Middle frontal gyrus (tissue), 1 donor: Measurements from ENCODE around the gene CEP170.
"Not testable (repeated sequence)": the region's sequence is repeated elsewhere in the genome, so short reads cannot be mapped to it uniquely, and the experiment has no call there.

Experiments
- DNase-seq: peaks from one replicate; pipeline ENCODE4 v3.0.0-alpha.2; 2015; ENCODE audit warnings: low spot score; ENCODE audit errors: extremely low spot score

The CEP170 gene

GRCh38 chr1:243236604-243237252 lies 18.4 kb downstream of the CEP170 start:
- DNase-seq: no peak

DNA sequence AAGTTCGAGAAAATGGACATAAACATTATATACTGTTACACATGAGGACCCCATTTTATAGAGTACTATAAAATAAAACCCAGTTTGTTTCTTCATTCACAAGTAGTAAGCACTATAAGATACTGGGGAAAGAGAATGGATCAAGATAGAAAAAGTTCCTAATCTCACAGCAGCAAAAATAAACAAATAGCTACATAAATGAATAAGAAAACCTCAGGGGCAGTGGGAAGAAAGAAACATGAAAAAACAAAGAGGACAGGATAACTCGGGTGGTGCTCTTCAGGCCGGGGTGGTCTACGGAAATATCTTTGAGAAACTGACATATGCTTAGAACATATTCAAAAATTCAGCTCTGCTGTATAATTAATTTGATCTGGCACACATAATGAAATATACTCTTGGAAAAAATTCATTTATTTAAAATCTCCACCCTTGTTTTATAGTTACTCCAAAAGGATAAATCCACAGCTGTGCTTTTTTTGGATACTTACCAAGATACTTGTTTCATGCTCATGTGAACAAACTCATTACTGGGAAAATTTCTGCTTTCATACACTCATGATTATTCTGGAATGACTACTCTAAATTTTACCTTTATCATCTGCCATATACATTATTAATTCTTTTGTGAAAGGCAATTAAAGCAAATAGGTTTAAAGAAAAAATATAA lies 20.0 kb downstream of the CEP170 start:
- no peak for DNase-seq

DNA sequence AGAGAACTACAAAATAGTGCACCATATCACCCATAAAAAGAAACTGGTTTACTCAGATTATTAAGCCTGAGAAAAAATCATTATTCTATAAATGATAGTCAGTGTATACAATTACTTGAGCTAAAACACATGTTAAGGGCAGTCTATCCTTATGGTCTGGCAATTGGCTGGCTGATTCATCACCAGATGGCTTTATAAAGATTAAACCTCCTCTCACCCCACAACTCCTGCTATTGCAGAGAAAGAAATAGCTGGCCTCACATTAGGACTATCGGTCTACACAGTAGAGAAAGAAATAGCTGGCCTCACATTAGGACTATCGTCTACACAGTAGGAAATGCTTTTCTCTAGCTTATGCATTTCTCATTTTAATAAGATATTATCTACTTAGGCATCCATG lies 21.2 kb downstream of the CEP170 start:
- no peak for DNase-seq

- DNase-seq: no peak
Observed at GRCh38 chr1:243230914-243231313, 24.2 kb downstream of the CEP170 start.

DNA sequence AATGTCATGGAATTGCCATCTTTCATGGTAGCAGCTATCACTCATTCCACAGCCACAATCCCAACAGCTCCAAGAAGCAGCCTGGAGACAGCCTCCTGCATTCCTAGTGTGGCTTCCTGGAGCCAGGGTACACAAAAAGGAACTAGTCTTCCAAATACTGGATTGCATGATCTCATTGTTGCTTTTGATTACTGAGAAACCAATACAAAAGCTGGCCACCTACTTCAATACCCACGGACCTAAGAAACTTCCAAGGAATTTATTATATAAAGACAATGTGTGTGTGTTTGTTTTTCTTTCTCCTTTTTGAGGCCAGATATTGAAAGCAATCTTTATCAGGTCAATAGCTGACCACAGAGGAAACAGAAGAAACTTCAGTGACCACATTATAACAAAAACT lies 25.6 kb downstream of the CEP170 start:
- no peak for DNase-seq

DNA sequence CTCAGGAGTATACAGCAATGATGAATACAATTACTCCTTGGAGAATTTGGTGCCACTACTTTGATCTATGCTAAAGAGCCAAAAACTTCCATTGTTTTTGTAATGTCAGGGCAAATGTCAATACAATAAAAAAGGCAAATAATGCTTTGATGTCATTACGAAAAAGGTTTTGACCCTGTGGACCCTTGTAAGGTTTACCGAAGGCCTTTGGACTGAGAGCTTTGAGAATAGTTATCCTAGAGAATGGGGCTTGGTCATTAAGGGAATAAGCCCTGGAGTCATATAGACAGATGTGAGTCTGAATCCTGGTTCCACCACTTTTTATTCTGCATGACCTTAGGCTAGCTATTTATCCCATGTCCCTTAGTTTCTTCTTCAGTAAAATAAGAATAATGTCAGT lies 27.5 kb downstream of the CEP170 start:
- no peak for DNase-seq

DNA sequence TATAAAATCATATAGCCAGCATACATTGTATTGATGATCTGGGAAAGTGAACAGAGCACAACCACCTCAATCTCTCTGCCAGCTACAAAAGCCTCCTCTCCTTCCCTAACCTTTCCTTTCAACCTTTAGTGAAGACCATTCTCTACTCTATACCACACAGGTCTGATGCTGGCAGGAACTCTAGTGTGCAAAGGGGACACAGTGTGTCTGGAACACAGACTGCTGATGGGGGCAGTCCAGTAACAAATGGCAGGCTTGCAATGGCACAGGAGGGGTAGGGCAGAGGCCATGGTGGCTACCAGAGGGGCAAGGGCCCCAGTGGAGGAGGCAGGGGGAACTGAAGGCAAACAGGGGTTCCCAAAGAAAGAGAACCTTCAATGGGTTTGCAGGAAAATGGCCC lies 37.0 kb downstream of the CEP170 start:
- DNase-seq: no peak

DNA sequence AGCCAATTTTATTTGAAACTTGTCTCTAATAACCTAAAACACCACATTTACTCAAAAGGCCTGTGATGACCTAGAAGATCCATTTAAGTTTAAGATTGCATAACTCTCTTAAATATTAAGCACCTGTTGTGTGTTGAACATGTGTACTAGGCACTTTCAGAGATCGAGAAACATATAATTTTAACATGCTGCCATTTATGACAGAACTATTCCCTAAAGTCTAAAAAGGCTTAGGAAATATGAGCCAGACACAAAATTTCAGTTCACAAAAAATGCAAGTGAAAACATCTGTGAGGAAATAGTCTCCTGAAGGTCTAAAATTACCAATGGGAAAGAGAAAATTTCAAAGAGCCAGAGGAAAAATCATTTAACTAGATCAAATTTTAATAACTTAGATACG lies 37.7 kb downstream of the CEP170 start:
- DNase-seq: no peak

GRCh38 chr1:243216741-243217140 lies 38.3 kb downstream of the CEP170 start:
- no peak for DNase-seq

DNA sequence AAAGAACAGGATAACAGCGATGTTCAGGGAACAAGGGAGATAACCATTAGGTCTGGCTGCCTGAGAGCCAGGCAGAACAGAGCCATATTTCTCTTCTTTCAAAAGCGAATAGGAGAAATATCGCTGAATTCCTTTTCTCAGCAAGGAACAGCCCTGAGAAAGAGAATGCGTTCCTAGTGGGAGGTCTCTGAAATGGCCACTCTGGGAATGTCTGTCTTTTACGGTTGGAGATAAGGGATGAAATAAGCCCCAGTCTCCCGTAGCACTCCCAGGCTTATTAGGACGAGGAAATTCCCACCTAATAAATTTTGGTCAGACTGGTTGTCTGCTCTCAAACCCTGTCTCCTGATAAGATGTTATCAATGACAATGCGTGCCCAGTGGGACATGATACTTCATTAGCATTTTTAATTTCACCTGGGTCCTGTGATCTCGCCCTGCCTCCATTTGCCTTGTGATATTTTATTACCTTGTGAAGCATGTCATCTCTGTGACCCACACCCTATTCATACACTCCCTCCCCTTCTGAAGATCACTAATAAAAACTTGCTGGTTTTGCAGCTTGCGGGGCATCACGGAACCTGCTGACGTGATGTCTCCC lies 39.7 kb downstream of the CEP170 start:
- not testable (repeated sequence) for DNase-seq

DNA sequence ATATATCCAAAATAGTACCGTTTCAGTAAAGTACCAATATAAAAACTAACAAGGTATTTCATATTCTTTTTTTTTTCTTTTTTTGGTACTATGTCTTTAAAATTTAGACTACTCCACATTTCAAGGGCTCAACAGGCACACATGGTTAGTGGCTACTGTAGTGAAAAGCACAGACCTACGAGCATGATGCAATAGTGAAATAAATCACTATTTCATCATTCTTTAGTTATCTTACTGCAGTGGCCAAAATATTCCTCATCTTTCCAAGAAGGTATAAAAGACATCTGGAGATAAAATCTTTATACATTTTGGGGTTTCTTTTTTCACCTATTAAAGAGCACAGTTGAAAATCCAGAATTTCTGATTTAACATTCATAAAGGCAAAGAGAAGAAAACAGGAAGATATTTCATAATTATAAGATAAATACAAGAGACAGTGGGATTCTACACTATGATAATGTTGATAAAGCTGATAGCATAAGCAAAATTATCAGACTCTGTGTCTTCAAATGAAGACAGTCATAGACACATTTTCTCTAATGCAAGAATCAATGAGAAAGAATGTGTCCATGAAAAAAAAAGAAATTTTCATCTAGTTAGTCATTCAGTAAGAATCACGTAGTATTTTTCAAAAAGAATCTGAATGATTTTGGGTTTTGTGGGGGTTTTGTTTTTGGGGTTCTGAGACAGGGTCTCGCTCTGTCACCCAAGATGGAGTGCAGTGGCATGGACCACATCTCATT lies 41.9 kb downstream of the CEP170 start:
- no peak for DNase-seq

- not testable (repeated sequence) for DNase-seq
Observed at GRCh38 chr1:243211984-243212383, 43.1 kb downstream of the CEP170 start.

DNA sequence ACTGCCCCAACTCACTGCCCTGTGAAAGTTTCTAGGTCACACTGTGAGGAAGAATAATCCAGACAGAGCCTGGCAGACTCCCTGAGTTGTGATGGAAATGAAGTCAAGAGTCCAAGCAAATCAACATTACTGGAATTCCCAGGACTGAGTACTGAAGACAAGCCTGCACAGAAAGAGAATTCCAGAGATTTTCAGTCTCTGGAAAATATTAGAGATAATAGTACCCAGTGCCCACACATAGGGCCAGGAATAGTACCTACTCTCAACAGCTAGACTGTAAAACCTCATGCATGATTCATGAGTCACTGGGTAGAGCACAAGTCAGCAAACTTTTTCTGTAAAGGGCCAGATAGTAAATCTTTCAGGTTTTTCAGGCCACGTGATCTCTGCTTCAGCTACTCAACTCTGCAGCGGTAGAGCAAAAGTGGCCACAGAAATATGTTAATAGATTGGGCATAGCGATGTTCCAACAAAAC lies 50.0 kb downstream of the CEP170 start:
- DNase-seq: not testable (repeated sequence)

DNA sequence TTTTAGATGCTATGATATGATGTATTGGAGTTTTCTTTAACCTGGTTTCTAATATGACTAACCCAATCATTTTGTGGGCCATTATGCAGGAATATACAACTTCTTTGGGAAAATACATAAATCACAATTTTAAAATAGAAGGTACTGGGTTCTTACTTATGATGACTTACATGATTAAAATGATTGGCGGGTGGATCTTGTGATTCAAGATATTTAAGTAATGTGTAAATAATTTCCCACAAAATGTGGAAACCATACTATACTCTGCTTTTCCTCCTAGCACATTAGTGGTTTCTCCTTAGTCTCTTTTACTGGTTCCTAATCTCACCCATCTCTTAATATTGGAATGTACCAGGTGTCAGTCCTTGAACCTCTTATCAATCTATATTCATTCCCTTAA lies 50.7 kb downstream of the CEP170 start:
- not testable (repeated sequence) for DNase-seq

DNA sequence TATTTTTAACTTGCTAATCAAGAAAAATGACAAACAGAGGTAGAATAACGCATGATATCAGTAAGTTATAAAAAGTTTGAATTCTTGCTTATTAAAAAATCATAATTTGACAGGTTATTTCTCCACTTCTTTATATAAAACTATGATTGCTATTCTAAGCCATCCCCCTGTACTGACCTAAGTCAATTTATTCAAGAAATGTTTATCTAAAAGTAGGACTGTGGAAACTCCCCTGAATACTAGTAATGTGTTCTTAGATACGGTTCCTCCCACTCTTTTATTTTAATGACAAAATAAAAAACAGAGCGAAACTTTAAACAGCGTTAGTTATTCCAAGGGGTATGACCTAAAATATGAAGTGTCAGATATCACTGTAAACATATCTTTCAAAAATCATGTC lies 51.9 kb downstream of the CEP170 start:
- not testable (repeated sequence) for DNase-seq

- DNase-seq: not testable (repeated sequence)
Observed at GRCh38 chr1:243201316-243201715, 53.8 kb downstream of the CEP170 start.

GRCh38 chr1:243197524-243197923 lies 57.6 kb downstream of the CEP170 start:
- DNase-seq: not testable (repeated sequence)

DNA sequence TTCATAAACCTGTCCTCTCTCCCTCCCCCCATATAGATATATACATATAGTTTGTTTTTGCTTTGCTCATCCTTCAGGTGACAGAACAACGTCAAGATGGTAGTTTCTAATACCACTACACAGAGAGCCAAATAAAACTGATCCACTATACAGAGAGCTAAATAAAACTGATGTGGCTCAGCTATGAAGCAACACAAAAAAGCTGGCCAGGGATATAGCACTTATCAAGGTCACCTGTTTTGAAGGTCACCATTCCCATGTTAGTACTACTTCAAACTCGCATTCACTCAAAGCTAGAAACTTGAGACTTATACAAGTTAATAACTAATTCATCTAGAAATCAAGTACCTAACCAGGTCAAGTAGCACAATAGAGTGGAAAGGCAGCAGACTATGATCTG lies 61.8 kb downstream of the CEP170 start:
- not testable (repeated sequence) for DNase-seq

DNA sequence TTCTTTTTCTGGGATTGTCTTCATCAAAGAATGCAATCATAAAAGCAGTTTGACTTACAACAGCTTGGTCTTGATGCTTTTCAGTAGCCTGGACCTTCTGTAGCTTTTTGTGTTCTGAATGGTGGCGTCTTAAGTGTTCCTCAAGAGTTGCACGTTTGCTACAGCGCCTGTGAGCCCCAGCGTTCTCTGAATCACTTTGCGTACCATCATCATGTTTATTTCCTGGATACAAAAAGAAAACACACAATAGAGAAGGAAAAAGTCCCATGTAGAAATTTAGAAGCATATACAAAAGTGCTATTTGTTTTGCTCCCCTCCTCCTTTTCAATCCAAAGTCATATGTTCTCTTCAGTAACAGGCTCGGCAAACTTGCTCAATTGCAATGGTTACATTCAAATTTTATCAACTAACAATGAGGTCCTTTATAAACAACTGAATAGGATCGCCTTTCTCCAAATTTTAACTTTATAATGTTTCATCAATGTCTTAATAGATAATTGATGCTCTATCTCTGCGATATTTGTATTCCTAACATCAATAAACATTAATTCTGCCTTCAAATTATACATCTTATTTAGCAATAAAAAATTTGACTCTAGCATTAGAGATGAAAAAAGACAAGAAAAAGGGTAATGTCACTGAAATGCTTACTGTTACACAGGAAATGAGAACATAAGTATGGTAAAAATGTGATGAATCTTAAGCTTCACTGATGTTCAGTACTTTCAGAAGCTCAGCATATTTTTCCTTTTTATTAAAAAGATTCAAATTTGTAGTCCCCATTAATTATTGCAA lies 68.7 kb downstream of the CEP170 start:
- DNase-seq: not testable (repeated sequence)

- not testable (repeated sequence) for DNase-seq
Observed at GRCh38 chr1:243184787-243185186, 70.3 kb downstream of the CEP170 start.

DNA sequence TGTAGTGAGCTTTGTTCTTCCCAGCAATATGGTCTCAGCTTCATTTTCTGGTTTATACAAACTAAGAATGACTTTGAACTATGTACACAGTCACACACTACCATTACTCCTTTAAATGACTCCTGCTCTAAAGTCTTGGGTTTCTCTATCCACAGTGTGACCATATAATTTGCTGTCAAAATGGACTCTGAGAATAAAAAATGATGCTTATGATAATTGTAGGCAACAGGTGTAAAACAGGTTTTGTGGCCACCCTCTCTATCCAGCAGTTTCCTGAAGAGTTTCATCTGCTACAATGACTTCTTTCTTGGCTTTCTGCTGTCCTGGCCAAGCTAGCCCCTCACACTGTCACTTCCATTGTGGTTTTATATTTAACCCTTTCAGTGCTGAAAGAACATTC lies 71.4 kb downstream of the CEP170 start:
- not testable (repeated sequence) for DNase-seq
